GM21619 (cell line): Measurements from ENCODE around the gene MAP3K3.

Experiments
- ATAC-seq: cut with Tn5 transposase; IDR thresholded peaks from one replicate; pipeline ENCODE4 v1.9.1; 2021; ENCODE audit not compliant: unreplicated experiment

MAP3K3 gene

DNA sequence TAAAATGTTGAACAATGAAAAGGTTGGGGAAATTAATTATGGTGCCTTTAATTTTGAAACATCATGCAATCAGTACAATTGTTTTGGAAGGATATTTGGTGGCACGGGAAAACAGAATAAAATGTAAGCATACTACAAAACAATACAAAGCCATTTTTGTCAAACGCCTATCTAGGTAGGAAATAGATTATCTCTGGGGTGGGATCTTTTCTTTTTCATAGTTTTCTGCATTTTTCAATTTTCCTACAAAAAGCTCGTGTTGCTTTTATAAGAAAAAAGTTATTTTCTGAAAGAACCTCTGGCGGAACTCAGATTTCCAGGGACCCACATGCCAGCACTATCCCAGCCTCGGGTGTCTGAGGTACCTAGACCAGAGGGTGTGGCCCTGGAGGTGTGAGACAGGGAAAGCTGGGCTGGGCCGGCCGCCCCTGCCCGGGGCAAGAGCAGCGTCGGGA lies 961 bp upstream of the MAP3K3 start:
- ATAC-seq, result no peak

DNA sequence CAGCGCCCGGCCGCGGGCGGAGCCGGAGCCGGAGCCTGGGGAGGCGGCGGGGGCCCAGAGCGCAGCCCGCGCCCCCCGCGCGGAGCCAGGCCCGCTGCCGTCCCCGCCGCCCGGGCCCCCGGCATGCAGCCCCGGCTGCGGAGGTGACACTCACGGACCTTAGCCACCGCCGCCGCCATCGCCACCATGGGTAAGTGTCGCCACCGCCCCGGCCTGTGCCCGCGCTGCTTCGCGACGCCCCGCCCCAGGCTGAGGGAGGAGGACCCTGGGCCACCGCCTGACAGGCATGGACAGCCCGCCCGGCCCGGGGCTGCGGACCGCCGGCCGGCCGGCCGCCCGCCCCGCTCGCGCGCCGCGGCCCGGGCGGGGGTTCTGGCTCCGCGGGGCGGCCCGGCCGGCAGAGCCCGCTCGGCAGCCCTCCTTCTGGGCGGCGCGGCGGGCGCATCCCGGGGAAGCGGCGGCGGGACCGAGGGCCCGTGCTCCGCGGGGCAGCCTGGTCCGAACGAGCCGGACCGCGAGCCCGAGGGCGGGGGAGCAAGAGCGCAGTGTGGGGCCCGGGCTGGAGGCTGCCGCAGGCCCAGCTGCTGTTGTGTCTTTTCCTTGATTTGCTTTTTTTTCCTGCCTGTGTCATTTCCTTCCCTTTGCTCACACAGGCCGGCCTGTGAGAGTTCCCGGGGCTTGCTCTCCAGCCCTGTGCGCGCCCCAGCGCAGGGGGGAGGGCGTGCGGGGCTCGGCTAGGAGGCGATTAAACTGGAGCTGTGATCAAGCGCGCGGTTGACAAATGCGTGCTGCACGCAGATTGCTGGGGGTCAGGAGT lies 565 bp downstream of the MAP3K3 start:
- ATAC-seq, result peak; percentile 12

DNA sequence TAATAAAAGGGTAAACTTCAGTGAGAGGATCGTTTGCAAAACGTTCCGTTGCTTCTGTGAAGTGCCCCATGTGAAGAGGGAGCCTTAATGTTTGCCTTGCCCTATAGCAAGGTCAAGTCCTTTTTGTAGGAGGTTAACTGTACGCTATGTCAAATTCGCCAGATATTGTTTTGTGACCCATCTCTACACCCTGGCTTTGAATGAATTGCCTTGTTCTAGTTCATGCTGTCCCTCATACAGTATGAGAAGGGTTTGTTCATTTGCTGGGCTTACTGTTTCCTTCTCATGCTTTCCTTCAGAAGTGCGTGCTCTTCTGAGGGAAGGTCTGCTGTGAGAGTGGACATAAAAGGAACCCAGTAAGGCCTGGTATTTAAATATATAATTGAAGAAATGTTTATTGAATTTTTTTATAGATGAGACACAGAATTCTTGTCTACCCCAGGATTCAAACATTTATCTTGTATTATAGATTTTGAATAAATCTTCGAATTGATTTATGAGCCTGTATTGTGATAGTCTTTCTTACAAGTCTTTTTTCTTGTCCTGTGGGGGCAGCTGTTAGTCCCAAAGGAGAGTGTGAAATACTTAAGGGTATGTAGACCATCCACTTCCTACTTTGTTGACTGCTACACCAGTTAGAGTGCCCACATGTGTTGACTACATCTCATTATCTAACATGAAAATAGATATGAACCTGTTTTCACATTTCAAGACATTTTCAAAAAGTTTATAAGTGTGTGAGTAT lies 1.7 kb downstream of the MAP3K3 start:
- no peak for ATAC-seq

DNA sequence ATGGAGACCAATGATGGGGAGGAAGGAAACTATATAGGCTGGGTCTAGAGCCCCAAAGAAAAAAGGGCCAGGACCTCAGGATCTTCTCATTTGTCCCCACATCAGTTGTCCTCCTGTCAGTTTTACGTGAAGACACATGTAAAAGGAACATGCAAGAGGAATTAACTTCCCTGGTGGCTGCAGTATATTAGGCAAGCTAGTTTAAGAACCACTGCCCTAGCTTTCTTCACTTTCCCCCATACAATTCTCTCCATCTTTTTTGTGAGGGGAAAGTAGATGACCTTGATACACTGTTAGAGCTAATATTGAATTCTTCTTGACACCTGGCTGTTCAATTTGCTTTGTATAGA lies 2.3 kb downstream of the MAP3K3 start:
- ATAC-seq, result no peak

DNA sequence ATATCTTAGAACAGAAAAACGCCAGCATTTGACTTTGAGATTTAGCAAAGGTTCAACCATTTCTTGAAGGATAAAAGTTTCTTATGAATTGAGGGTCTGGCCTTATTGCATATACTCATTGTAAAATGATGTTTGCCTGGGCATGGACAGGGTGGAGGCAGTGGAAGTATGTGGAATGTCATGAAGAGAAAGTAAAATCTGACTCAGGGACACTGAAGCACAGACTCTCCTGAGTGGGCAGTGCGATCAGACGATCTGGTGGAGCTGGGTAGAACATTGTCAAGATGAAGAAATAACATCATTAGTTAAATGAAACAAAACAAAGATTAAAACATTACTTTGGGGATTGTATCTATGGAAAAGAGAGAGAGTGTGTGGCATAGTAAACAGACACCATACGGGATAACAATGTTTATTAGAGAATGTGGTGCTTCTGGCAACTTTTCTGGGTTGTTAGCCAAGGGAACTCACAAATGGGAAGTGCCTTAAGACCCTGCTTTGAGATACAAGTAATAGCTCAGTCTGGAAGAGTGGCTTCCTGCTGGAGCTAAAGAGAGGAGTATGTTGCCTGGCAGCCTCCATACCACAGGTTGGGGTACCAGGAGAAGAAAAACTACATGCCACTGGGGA lies 4.4 kb downstream of the MAP3K3 start:
- no peak for ATAC-seq

DNA sequence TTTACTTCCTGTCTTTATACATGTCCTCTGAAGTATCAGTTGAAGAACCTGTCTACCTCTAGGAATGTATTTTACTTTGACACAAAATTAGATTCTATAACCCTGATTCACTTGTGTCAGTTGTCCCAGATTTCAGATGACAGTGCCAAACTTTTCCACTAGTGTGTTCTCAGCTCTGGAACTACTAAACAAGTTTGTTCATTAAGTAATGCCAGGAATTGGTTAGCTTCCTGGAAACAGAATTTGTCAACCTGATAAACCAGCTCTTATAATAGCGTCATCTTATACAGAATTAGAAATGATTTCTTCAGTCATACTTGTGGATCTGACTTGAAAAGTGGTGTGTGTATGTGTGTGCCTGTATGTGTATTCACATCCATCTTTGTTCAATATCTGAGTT lies 7.4 kb downstream of the MAP3K3 start:
- ATAC-seq, result no peak

DNA sequence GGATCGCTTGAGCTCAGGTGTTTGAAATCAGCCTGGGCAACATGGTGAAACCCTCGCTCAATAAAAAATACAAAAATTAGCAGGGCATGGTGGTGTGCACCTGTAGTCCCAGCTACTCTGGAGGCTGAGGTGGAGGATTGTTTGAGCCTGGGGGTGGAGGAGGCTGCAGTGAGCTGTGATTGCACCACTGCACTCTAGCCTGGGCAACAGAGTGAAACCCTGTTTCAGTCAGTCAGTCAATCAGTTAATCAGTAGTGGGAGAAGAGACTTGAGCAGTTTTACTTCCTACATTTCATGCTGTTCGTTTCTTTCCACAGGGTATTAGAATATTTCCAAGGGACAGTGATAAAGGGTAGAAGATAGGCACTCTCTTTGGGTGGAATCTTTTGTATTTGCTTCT lies 8.8 kb downstream of the MAP3K3 start:
- no peak for ATAC-seq

DNA sequence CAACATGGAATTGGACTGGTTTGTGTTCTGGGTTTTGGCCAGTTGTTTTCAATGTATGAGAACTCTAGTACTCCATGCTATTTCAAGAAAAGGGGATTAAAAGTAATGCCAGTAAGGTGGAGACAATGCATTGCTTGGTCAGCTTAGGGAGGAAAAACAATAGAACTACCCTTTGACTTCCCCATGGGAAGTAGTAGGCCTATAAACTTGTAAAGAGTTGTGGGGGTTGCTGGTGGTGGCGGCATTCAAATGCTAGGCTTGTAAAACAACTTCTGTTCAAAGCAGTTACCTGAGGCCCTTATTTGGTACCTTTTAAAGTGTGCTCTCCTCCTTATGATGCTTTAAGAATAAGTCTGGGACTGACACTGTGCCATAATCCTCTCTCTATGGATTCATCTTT lies 9.4 kb downstream of the MAP3K3 start:
- no peak for ATAC-seq

DNA sequence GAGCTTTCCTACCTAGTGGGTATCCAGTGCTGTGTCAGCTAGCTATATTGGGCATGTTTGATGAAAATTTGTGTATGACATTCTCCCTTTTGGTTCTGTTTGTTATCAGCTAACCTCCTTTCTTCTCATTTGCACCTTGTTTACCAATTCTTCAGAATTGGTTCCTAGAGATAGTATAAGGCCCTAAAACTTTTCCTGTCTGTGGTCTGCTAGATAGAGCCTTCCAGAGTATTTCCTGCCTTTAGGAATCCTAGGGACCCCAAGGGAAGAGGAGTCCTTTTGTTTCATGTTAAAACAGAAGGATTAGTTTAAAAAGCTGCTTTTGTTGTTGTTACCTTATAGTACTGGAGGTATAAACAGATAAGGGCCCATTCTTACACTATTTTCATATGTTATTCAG lies 11.5 kb downstream of the MAP3K3 start:
- ATAC-seq, result no peak

DNA sequence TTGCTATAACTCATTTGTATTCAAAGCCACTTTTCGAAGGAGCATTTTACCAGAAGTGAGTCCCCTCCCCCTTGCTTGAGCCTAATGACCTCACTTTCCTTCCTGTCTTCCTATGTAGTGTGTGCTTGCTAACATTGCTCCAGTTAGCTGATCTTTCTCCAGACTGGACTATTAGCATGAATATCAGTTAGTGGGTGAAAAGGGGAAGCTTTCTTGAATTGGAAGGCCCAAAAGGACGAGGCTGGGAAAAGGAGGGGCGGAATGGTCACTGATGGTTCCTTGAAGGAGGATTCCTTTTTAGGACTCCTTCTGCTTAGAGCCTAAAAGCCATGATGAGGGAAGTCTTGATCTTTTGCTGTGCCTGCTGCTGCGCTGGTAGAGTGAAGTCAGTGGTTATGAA lies 11.9 kb downstream of the MAP3K3 start:
- ATAC-seq, result no peak

DNA sequence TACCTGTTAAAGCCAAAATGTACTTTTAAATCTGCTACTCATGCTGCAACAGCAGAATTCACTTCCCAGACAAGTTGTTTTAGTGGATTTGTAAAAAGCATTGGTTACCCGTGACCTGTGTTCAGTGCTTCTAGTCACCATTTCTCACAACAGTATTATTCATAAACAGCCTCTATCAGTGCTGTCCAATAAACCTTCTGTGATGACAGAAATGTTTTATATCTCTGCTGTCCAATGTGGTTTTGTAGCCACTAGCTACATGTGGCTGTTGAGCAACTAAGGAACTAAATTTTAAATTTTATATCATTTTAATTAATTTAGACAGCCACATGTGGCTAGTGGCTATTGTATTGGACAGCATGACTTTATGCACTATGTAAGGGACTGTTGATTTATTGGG lies 12.6 kb downstream of the MAP3K3 start:
- no peak for ATAC-seq

DNA sequence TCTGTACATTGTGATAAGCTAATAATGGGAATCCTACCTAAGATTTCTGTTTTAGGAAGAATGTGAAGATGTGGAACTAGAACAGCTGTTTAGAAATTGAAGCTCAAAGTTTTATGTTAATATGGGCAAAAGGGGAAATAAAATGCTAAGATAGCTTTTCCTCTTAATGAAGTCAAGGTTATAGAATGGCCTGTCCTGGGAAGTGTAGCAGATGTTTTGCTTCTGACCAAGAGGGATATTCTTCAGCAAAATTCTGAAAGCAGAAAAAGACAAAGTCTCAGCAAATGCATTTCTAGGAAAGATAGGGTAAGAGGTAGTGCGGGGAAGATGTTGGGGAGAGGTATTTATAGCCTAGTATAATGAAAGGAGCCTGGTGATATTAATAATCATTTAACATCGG lies 13.1 kb downstream of the MAP3K3 start:
- ATAC-seq, result no peak

DNA sequence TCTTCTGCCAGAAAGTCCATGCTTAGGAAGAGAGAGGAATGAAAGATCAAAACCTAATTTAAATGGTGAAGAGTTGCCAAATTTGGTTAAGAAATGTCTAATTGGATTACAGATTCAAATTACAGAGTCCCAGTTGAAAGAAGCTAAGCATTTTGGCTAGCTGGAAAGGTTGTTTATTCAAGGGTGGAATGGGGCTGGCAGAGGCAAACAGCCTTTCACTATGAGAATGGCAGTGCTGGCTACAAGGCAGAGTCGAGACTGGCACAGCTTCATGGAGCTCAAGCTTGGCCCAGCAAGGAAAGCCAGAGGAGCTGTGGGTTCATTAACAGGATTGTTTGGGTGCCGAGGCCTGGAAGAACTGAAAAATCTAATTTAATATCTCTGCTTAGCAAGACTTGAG lies 13.6 kb downstream of the MAP3K3 start:
- no peak for ATAC-seq

DNA sequence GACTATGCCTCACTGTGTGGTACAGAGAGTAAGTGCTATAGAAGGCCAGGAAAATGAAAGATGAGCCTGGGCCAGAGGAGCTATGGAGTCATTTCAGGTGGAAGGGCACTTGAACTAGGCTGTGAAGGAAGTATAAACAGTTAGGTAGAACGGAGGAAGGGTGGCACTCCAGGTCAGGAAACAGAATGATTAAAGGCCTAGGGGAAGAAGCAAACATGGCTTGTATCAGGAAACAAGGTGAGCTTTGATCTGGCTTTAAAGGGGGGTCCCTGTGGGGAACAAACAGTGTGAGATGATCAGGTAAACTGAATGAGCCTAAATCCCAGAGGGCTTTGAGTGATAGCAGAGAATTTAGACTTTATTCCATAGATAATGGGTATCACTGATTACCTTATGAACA lies 16.9 kb downstream of the MAP3K3 start:
- ATAC-seq, result no peak

DNA sequence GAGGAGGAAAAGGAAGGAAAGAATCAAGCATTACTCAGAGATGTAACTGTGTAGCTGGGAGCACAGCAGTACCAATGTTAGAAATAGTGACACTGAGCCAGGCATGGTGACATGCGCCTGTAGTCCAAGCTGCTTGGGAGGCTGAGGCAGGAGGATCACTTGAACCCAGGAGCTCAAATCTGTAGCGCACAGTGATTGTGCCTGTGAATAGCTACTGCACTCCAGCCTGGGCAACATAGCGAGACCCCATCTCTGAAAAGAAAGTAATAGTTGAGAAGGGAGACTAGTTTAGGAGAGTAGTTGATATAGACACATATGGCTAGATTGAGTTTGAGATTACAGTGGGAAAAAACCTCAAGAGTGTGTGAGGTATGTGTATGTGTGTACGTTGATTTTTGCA lies 17.8 kb downstream of the MAP3K3 start:
- no peak for ATAC-seq

DNA sequence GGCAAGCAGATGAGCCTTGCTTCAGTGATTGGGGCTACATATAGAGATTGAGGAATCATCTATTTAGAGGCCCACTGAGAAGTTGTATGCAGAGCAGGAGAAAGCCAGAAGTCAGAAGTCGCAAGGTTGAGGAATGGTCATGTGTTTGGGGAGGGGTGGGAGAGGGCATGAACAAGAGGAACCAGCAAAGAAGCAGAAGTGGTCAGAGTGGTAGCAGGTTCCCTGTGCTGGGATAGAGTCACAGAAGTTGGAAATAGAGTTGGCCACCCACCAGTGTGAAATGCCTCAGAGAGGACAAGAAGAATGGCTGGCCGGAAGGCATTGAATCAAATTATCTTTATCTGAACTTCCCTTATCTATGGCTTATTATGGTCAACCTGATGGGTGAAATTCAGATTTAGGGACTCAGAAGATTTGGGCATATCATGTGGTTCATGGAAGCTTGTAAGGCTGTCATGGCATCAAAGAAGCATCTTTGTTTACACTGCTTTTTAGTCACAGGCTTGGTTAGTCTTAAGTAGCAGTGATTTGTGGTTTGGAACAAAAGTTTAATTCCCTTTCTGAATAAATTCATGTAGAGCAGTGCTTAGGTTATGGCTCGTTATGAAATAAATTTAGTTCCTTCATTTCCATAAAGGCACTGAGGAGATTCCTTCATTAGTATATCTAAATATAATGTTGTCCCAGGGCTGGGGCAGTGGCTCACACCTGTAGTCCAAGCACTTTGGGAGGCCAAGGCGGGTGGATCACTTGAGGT lies 19.7 kb downstream of the MAP3K3 start:
- no peak for ATAC-seq

DNA sequence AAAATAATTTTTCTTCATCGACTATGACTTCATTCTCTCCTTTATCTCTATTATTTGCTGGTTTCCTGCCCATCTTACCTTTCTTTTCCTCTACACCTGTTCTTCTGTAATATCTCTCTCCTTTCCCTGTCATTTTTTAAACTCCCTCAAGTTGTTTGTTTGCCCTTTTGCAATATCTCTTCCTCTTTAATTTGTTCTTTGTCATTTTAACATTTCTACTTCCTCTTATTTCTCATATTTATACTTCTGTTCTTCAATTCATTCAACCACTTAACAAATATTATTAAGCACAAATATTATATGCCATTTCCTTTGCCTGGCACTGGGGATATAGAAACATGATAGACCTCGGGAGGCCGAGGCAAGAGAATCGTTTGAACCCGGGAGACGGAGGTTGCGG lies 22.6 kb downstream of the MAP3K3 start:
- ATAC-seq, result no peak

DNA sequence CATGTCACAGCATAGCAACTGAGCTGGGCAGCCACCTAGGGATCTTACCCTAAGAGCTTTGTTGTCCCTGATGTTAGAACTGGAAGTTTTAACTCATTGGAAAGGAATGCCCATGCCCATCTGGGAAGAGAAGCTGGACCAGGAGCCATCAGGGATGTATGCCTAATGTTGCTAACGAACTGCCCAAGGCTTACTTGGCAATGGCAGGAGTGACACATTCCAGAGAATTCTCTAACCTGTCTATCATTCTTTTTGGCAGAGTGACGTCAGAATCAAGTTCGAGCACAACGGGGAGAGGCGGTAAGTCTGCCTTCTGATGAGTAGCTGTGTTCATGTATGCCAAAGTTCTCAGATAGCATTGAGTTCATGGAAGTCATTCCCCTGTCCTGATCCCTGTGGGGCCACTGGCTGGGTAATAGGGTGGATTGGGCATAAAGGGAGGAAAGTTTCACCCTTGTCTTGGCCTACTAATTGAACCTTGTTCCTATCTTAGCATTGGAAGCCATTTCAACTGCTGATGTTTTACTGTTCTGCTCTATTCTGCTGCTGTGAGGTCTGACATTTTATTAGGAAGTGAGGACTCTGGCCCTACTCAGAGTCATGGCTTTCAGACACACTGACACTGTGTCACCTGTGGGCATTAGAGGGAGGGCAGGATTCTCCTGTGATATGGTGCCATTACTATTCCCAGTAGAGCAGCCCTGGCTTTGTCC lies 23.7 kb downstream of the MAP3K3 start:
- ATAC-seq, result peak; percentile 43

DNA sequence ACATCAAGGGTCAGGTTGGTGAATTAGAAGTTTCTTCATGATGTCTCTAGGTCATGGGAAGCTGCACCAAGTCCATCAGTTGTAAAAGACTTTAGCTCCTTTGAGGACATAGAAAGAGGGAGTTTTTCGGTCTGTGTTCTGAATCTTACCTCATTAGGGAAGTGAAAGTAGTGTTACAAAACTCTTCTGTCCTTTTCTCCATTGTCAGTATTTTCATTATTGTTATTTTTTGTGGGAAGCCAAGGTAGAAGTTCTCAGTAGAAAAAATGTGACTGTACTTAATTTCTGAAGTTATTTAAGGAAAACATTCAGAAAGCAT lies 24.2 kb downstream of the MAP3K3 start:
- ATAC-seq, result peak; percentile 81

DNA sequence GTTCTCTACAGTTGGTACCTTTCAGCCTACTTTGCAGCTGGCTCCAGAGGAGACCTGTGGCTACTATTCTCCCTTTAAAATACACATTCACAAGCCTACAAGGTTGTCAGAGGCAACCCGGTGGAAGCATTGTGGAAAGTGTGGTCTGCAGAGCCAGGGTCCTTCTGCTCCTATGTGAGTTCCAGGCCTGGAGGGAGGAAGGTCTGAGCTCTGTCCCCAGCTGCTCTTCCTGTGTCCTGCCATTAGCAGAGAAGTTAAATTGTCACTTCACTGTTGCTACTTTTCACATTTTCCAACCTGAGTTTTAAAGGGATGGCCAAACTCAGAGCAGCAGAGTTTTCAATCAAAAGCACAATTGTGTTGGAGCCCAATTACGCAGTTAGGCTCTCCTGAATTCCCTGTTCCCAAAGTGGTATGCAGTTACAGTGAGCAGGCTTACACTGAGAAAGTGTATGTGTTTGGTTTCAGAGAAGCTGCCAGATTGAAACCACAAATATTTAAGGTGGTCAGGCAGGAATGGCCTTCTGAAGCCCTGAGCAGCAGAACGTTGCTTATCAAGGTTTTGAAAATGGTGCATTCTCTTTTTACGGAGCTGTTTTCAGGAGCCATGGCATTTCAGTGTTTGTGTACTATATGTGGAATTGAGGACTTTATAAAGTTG lies 25.0 kb downstream of the MAP3K3 start:
- ATAC-seq, result no peak
